A673 (cell line): ENCODE measurements around the gene SPINT3. TPM values are rescaled to one million over a fixed set of nuclear protein-coding genes. Genes with fewer than 3 reads are reported as not detected.

ENCODE experiments used
- BruUV-seq: library from RNA; stranded (reverse); fragments of 400-500 nt; replicated peaks from 2 replicates; lab custom pipeline; 2021; lab: Mats Ljungman, UMichigan
- CTCF ChIA-PET: fragments of 300-600 bp; sonication (Branson Sonifier 250); formaldehyde crosslinking; loops from one replicate; lab custom pipeline; 2022; ENCODE audit warnings: antibody characterized with exemption; lab: Charles Lee
- POLR2A ChIA-PET: fragments of 300-600 bp; sonication (Branson Sonifier 250); formaldehyde crosslinking; loops from one replicate; lab custom pipeline; 2022; ENCODE audit warnings: antibody characterized with exemption; ENCODE audit not compliant: low non-redundant PET; lab: Charles Lee
- DNase-seq: peaks from one replicate; pipeline ENCODE4 v3.0.0-alpha.2; 2015; ENCODE audit warnings: low spot score
- H3K27ac ChIP-seq: fragments of 200-600 bp; sonication (generic); 2 replicates; pipeline ENCODE4 v1.5.1; 2016; ENCODE audit warnings: mixed run types, low read depth, mild to moderate bottlenecking, mixed read lengths, antibody characterized with exemption, low read length; ENCODE audit not compliant: poor library complexity, severe bottlenecking
- H3K27me3 ChIP-seq: fragments of 200-600 bp; sonication (generic); replicated peaks from 2 replicates; pipeline ENCODE4 v1.6.1; 2017; ENCODE audit warnings: mixed run types, low read depth, mild to moderate bottlenecking, mixed read lengths, antibody characterized with exemption, low read length; ENCODE audit not compliant: insufficient read depth, poor library complexity
- H3K36me3 ChIP-seq: fragments of 200-600 bp; sonication (generic); 2 replicates; pipeline ENCODE4 v1.6.1; 2016; ENCODE audit warnings: mixed run types, mild to moderate bottlenecking, mixed read lengths, antibody characterized with exemption, low read length; ENCODE audit not compliant: insufficient read depth, poor library complexity, severe bottlenecking
- H3K4me1 ChIP-seq: fragments of 200-600 bp; sonication (generic); 2 replicates; pipeline ENCODE4 v1.6.1; 2017; ENCODE audit warnings: mixed run types, mild to moderate bottlenecking, mixed read lengths, antibody characterized with exemption, low read length; ENCODE audit not compliant: insufficient read depth, poor library complexity, severe bottlenecking
- H3K4me3 ChIP-seq: fragments of 200-600 bp; sonication (generic); 2 replicates; pipeline ENCODE4 v1.5.1; 2016; ENCODE audit warnings: low read depth, mixed run types, mild to moderate bottlenecking, mixed read lengths, low read length; ENCODE audit not compliant: poor library complexity, severe bottlenecking
- H3K9me3 ChIP-seq: fragments of 200-600 bp; sonication (generic); 2 replicates; pipeline ENCODE4 v1.6.1; 2016; ENCODE audit warnings: mixed run types, low read depth, mild to moderate bottlenecking, mixed read lengths, antibody characterized with exemption, low read length; ENCODE audit not compliant: poor library complexity, severe bottlenecking
- CTCF ChIP-seq: fragments of 300-800, 200-600 bp; sonication (generic); conservative IDR thresholded peaks from 2 replicates; pipeline ENCODE4 v1.5.1; 2017; ENCODE audit warnings: low read depth, mild to moderate bottlenecking, antibody characterized with exemption, low read length, moderate library complexity, mixed read lengths
- EZH2 ChIP-seq: fragments of 200-600 bp; sonication (generic); IDR thresholded peaks from 2 replicates; pipeline ENCODE4 v1.6.1; 2017; ENCODE audit warnings: borderline replicate concordance, low read depth, mild to moderate bottlenecking, mixed read lengths, antibody characterized with exemption, low read length; ENCODE audit not compliant: poor library complexity, severe bottlenecking
- intact Hi-C: fragments of 100-400 bp; cut with micrococcal nuclease; formaldehyde crosslinking; loops from one replicate; pipeline ENCODE4 v1.10.0; 2022; ENCODE audit not compliant: unreplicated experiment
- total RNA-seq: library from RNA; stranded (reverse); gene quantifications from 2 replicates; pipeline ENCODE4 v1.2.3, GENCODE V29; 2021

SPINT3 gene
- total RNA-seq, 1 experiment from 2014 or later: not detected

- H3K36me3 ChIP-seq: no peaks in the 10 kb centered on the region
- ChIA-PET CTCF (interaction anchor here (0.6 kb wide), 1 partner anchor 31 kb away, joined by 3 read pairs; no protein-coding TSS in a partner anchor), POLR2A (no interaction called here)
- H3K4me1 ChIP-seq: no peaks in the 10 kb centered on the region
- TF ChIP-seq EZH2: no peak
- TF ChIP-seq CTCF: no peak
- no peak for DNase-seq
- no TSS peak for BruUV-seq
- no peak overlapping the region for H3K27ac ChIP-seq
- no peaks in the 10 kb centered on the region for H3K9me3 ChIP-seq
- H3K27me3 ChIP-seq: peaks cover 42% of the 10 kb centered on the region
- intact Hi-C loops: no loop called here
- no peak overlapping the region for H3K4me3 ChIP-seq
Observed at GRCh38 chr20:45501600-45501999, 13.8 kb downstream of the SPINT3 start.

GRCh38 chr20:45500022-45500421 is 15.4 kb downstream of the SPINT3 start:
- ChIA-PET CTCF (no interaction called here), POLR2A (no interaction called here)
- intact Hi-C loops: no loop called here
- Histone ChIP-seq H3K9me3 (no peaks in the 10 kb centered on the region), H3K27ac (no peak overlapping the region), H3K4me3 (no peak overlapping the region), H3K36me3 (no peaks in the 10 kb centered on the region), H3K27me3 (peaks cover 50% of the 10 kb centered on the region), H3K4me1 (no peaks in the 10 kb centered on the region)
- no TSS peak for BruUV-seq
- TF ChIP-seq CTCF (no peak), EZH2 (no peak)
- DNase-seq: no peak

- no peak for TF ChIP-seq EZH2
- TF ChIP-seq CTCF: no peak
- no TSS peak for BruUV-seq
- ChIA-PET POLR2A (no interaction called here), CTCF (no interaction called here)
- H3K36me3 ChIP-seq: no peaks in the 10 kb centered on the region
- peaks cover 46% of the 10 kb centered on the region for H3K27me3 ChIP-seq
- no peak for DNase-seq
- no peaks in the 10 kb centered on the region for H3K4me1 ChIP-seq
- no peak overlapping the region for H3K4me3 ChIP-seq
- H3K27ac ChIP-seq: no peak overlapping the region
- H3K9me3 ChIP-seq: no peaks in the 10 kb centered on the region
- intact Hi-C loops: no loop called here
Observed at GRCh38 chr20:45497971-45498494, 17.4 kb downstream of the SPINT3 start.
